Central memory CD8-positive, alpha-beta T cell (primary cell): Measurements from ENCODE around the gene SIRT3.

ENCODE experiments used
- ATAC-seq: fragments of 150-1000 bp; cut with Tn5 transposase; replicated peaks from 2 replicates; pipeline ENCODE4 v1.10.0; 2022; ENCODE audit warnings: mild to moderate bottlenecking, moderate FRiP score, moderate number of reproducible peaks; ENCODE audit not compliant: poor library complexity, severe bottlenecking; ENCODE audit errors: extremely low read depth
- DNase-seq, 2 donors: peaks; one replicate each; pipeline ENCODE4 v3.0.0; 2021; ENCODE audit warnings: low spot score in 2 of 2
- H3K27ac Mint-ChIP-seq: one replicate; pipeline ENCODE4 v1.8.0; 2022; ENCODE audit warnings: low read depth, mild to moderate bottlenecking, moderate library complexity, mixed read lengths
- H3K27me3 Mint-ChIP-seq: one replicate; pipeline ENCODE4 v1.8.0; 2022; ENCODE audit warnings: mixed read lengths
- H3K36me3 Mint-ChIP-seq: one replicate; pipeline ENCODE4 v1.8.0; 2022; ENCODE audit warnings: mild to moderate bottlenecking, moderate library complexity, mixed read lengths; ENCODE audit not compliant: insufficient read depth
- H3K4me1 Mint-ChIP-seq: one replicate; pipeline ENCODE4 v1.8.0; 2022; ENCODE audit warnings: mixed read lengths
- H3K4me3 Mint-ChIP-seq: one replicate; pipeline ENCODE4 v1.8.0; 2022; ENCODE audit warnings: mild to moderate bottlenecking, moderate library complexity, mixed read lengths
- H3K9me3 Mint-ChIP-seq: one replicate; pipeline ENCODE4 v1.8.0; 2022; ENCODE audit warnings: mixed read lengths

Gene SIRT3

DNA sequence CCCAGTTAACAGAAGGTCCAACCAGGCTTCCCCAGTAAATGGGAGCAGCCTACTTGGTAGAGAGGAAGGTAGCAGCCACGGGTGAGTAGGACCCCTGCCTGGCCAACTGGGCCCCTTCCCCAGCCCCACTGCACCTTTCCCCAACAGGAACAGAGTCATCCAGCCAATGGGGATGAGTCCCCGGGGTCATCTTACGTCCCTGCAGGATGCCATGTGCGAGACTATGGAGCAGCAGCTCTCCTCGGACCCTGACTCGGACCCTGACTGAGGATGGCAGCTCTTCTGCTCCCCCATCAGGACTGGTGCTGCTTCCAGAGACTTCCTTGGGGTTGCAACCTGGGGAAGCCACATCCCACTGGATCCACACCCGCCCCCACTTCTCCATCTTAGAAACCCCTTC, 22.1 kb downstream of the SIRT3 start:
- Mint-ChIP-seq H3K9me3 (no peaks in the 10 kb centered on the region), H3K4me3 (no peak overlapping the region), H3K4me1 (peaks cover 11% of the 10 kb centered on the region), H3K27ac (no peak overlapping the region), H3K36me3 (peaks cover 41% of the 10 kb centered on the region), H3K27me3 (no peaks in the 10 kb centered on the region)
- no peak for DNase-seq
- ATAC-seq, result no peak

GRCh38 chr11:213111-213510, 23.0 kb downstream of the SIRT3 start:
- H3K4me1 Mint-ChIP-seq, result peaks cover 14% of the 10 kb centered on the region
- no peaks in the 10 kb centered on the region for H3K9me3 Mint-ChIP-seq
- ATAC-seq (no peak), DNase-seq (no peak)
- no peaks in the 10 kb centered on the region for H3K27me3 Mint-ChIP-seq
- H3K27ac Mint-ChIP-seq, result no peak overlapping the region
- no peak overlapping the region for H3K4me3 Mint-ChIP-seq
- peaks cover 43% of the 10 kb centered on the region for H3K36me3 Mint-ChIP-seq

- ATAC-seq, result no peak
- Mint-ChIP-seq H3K27me3 (no peaks in the 10 kb centered on the region), H3K36me3 (peaks cover 47% of the 10 kb centered on the region), H3K4me1 (peaks cover 18% of the 10 kb centered on the region), H3K4me3 (no peak overlapping the region), H3K27ac (no peak overlapping the region), H3K9me3 (no peaks in the 10 kb centered on the region)
- no peak for DNase-seq
These were observed 23.7 kb downstream of the SIRT3 start for GRCh38 chr11:212150-213100.

GRCh38 chr11:211741-212140, 24.4 kb downstream of the SIRT3 start:
- Mint-ChIP-seq H3K4me3 (no peak overlapping the region), H3K9me3 (no peaks in the 10 kb centered on the region), H3K27ac (no peak overlapping the region), H3K4me1 (peaks cover 25% of the 10 kb centered on the region), H3K36me3 (peaks cover 47% of the 10 kb centered on the region), H3K27me3 (no peaks in the 10 kb centered on the region)
- ATAC-seq (no peak), DNase-seq (no peak)

DNA sequence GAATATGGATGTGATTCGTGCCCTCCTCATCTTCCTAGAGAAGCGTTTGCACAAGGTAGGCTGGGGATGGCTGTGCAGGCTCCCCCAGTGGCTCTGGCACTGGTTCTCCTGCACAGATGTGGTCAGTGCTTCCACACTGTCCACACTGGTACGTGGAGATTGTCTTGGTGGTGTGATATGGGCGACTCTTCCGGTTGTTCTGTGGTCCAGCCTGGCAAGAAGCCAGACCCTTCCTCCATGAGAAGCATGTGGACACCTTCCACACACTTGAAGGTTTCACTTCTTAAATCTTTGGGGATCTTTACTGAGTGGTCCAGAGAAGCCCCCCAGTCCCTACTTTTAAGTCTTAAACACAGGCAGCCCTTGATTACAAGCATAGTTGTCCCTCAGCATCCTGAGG, 24.8 kb downstream of the SIRT3 start:
- Mint-ChIP-seq H3K27ac (no peak overlapping the region), H3K9me3 (no peaks in the 10 kb centered on the region), H3K36me3 (peaks cover 49% of the 10 kb centered on the region), H3K4me3 (no peak overlapping the region), H3K4me1 (peaks cover 30% of the 10 kb centered on the region), H3K27me3 (no peaks in the 10 kb centered on the region)
- DNase-seq (no peak), ATAC-seq (no peak)

- H3K4me3 Mint-ChIP-seq, result peak overlapping the region; percentile 91
- H3K36me3 Mint-ChIP-seq, result peaks cover 49% of the 10 kb centered on the region
- peaks cover 35% of the 10 kb centered on the region for H3K4me1 Mint-ChIP-seq
- no peak overlapping the region for H3K27ac Mint-ChIP-seq
- H3K9me3 Mint-ChIP-seq, result no peaks in the 10 kb centered on the region
- ATAC-seq, result no peak
- DNase-seq, result no peak
- H3K27me3 Mint-ChIP-seq, result no peaks in the 10 kb centered on the region
These were observed 25.4 kb downstream of the SIRT3 start for GRCh38 chr11:210803-211180.

DNA sequence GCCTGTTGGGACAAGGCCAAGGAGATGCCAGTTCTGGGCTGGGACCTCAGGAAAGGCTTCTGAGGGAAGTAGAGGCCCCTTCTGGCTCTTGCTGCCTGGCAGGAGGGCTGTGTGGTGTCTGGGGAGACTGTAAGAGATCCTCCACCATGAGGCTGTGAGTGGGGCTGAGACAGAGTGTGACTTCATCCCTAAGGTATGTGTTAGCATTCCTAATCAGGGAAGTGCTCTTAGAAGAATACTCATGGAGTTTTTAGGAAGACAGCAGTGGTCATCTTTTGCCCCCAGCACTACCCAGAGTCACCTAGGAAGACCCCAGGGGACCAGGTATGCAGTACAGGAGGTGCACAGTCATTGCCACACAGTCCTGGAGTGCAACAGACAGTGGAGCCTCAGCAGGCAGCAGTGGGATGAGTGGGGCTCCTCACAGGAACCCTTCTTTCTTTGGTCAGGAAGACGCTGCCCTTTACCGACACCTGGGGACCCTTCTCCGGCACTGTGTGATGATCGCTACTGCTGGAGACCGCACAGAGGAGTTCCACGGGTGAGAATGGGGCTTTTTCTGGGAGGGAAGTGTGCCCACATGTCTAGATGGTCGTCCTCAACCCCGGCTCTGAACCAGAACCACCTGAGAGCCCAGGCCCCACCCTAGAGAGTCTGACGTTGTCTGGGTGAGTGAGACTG, 25.9 kb downstream of the SIRT3 start:
- DNase-seq (no peak), ATAC-seq (no peak)
- Mint-ChIP-seq H3K27ac (peak overlapping the region; percentile 25), H3K27me3 (no peaks in the 10 kb centered on the region), H3K9me3 (no peaks in the 10 kb centered on the region), H3K36me3 (peaks cover 50% of the 10 kb centered on the region), H3K4me1 (peaks cover 35% of the 10 kb centered on the region), H3K4me3 (peak overlapping the region; percentile 91)

DNA sequence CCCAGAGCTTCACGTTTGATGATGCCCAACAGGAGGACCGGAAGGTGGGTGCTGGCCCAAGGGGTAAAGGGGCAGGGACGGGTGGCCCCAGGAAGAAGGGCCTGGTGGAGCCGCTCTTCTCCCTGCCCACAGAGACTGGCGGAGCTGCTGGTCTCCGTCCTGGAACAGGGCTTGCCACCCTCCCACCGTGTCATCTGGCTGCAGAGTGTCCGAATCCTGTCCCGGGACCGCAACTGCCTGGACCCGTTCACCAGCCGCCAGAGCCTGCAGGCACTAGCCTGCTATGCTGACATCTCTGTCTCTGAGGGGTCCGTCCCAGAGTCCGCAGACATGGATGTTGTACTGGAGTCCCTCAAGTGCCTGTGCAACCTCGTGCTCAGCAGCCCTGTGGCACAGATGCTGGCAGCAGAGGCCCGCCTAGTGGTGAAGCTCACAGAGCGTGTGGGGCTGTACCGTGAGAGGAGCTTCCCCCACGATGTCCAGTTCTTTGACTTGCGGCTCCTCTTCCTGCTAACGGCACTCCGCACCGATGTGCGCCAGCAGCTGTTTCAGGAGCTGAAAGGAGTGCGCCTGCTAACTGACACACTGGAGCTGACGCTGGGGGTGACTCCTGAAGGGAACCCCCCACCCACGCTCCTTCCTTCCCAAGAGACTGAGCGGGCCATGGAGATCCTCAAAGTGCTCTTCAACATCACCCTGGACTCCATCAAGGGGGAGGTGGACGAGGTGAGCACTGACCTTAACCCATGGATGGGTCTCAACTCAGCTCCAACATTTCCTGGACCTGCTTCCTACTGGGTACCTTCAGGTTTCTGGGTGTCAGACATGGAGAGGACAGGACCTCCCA, 26.6 kb downstream of the SIRT3 start:
- H3K27ac Mint-ChIP-seq, result peak overlapping the region; percentile 97
- H3K4me3 Mint-ChIP-seq, result peak overlapping the region; percentile 91
- H3K27me3 Mint-ChIP-seq, result no peaks in the 10 kb centered on the region
- ATAC-seq, result no peak
- H3K9me3 Mint-ChIP-seq, result no peaks in the 10 kb centered on the region
- H3K4me1 Mint-ChIP-seq, result peaks cover 35% of the 10 kb centered on the region
- H3K36me3 Mint-ChIP-seq, result peaks cover 52% of the 10 kb centered on the region
- DNase-seq, result no peak

DNA sequence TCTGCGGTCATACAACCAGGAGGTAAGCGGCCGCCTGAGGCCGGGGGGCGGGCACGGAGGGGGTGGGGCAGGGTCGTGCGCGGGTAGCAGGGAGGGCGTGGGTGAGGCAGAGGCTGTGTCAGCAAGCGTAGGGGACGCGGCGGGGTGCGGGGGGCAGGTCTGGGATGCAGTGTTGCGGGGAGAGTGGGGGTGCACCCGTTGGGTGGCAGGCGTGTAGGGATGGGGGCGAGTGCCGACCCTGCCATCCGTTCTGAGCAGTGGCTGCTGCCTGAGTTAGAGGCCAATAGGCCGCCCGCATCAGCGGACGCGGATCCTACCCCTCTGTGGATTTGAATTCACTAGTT, 27.3 kb downstream of the SIRT3 start:
- H3K27ac Mint-ChIP-seq, result peak overlapping the region; percentile 97
- DNase-seq (no peak), ATAC-seq (peak; percentile 1)
- peaks cover 38% of the 10 kb centered on the region for H3K4me1 Mint-ChIP-seq
- no peaks in the 10 kb centered on the region for H3K27me3 Mint-ChIP-seq
- H3K9me3 Mint-ChIP-seq, result no peaks in the 10 kb centered on the region
- H3K36me3 Mint-ChIP-seq, result peaks cover 53% of the 10 kb centered on the region
- peak overlapping the region; percentile 91 for H3K4me3 Mint-ChIP-seq

- DNase-seq (peak; percentile 67 to 77), ATAC-seq (peak; percentile 61)
- Mint-ChIP-seq H3K9me3 (no peaks in the 10 kb centered on the region), H3K36me3 (peaks cover 53% of the 10 kb centered on the region), H3K4me1 (peaks cover 43% of the 10 kb centered on the region), H3K27me3 (no peaks in the 10 kb centered on the region), H3K27ac (peak overlapping the region; percentile 97), H3K4me3 (peak overlapping the region; percentile 91)
These were observed 27.8 kb downstream of the SIRT3 start for GRCh38 chr11:208181-208916.

GRCh38 chr11:207863-208180, 28.3 kb downstream of the SIRT3 start:
- Mint-ChIP-seq H3K36me3 (peaks cover 49% of the 10 kb centered on the region), H3K4me1 (peaks cover 49% of the 10 kb centered on the region), H3K27ac (peak overlapping the region; percentile 97), H3K27me3 (no peaks in the 10 kb centered on the region), H3K4me3 (peak overlapping the region; percentile 91), H3K9me3 (no peaks in the 10 kb centered on the region)
- ATAC-seq (peak; percentile 21), DNase-seq (no peak)
